Suprapubic skin (tissue), 4 donors: ENCODE data around the gene IGLON5. TPM values are rescaled to one million over a fixed set of nuclear protein-coding genes. Genes with fewer than 3 reads are reported as not detected.
A peak's percentile ranks its signal among the peaks of the same experiment; 100 is the strongest.

Experiments used
- DNase-seq, 2 donors: peaks; one replicate each; pipeline ENCODE4 v3.0.0-alpha.2; 2019; ENCODE audit warnings: low spot score in 2 of 2
- H3K27ac ChIP-seq: fragments of 200-600 bp; sonication (generic); one replicate; pipeline ENCODE4 v1.5.1; 2019
- H3K27me3 ChIP-seq: fragments of 200-600 bp; sonication (generic); one replicate; pipeline ENCODE4 v1.5.1; 2019
- H3K36me3 ChIP-seq: fragments of 200-600 bp; sonication (generic); one replicate; pipeline ENCODE4 v1.5.1; 2019
- H3K4me1 ChIP-seq: fragments of 200-600 bp; sonication (generic); one replicate; pipeline ENCODE4 v1.5.1; 2019
- H3K4me3 ChIP-seq: fragments of 200-600 bp; sonication (generic); one replicate; pipeline ENCODE4 v1.5.1; 2019; ENCODE audit warnings: mild to moderate bottlenecking
- H3K9me3 ChIP-seq: fragments of 200-600 bp; sonication (generic); one replicate; pipeline ENCODE4 v1.5.1; 2019
- CTCF ChIP-seq, 2 donors: fragments of 200-600 bp in 1 of 2; fragments of 450-650 bp in 1 of 2; sonication (generic) in 1 of 2; IDR thresholded peaks; one replicate each; pipeline ENCODE4 v1.5.1; 2016 to 2019; ENCODE audit warnings: antibody characterized with exemption in 2 of 2, mild to moderate bottlenecking in 1 of 2, moderate library complexity in 1 of 2
- EP300 ChIP-seq: sonication (generic); formaldehyde crosslinking; IDR thresholded peaks from one replicate; pipeline ENCODE4 v1.6.1; 2017; ENCODE audit warnings: antibody characterized with exemption
- POLR2A ChIP-seq, 2 donors: fragments of 450-650 bp; IDR thresholded peaks; one replicate each; pipeline ENCODE4 v1.6.1; 2017; ENCODE audit warnings: antibody characterized with exemption in 2 of 2, mild to moderate bottlenecking in 2 of 2, moderate library complexity in 2 of 2
- POLR2AphosphoS5 ChIP-seq, 3 donors: sonication (generic); formaldehyde crosslinking; IDR thresholded peaks; one replicate each; pipeline ENCODE4 v1.6.1; 2017; ENCODE audit warnings: antibody characterized with exemption in 3 of 3
- WGBS: methylation state at CpG from one replicate; pipeline ENCODE4 v1.1.5; 2018; 5-methylcytosine and 5-hydroxymethylcytosine counted together
- total RNA-seq, 4 donors: library from RNA; depleted of rRNA; stranded (reverse); fragments of >200 nt; gene quantifications; one replicate each; pipeline ENCODE4 v1.1.0, GENCODE V29; 2016

IGLON5 gene
- total RNA-seq, 4 donors from 2014 or later = 0.26 TPM; not detected in 3

GRCh38 chr19:51330366-51330765 lies 18.9 kb downstream of the IGLON5 start:
- no peaks in the 10 kb centered on the region for H3K9me3 ChIP-seq
- H3K36me3 ChIP-seq = no peaks in the 10 kb centered on the region
- WGBS = 100% methylated on average over 4 of the region's 4 CpGs
- no peak overlapping the region for H3K27ac ChIP-seq
- TF ChIP-seq EP300 (no peak), POLR2A (IDR thresholded peaks at IDR 0.05) (no peak), POLR2AphosphoS5 (IDR thresholded peaks at IDR 0.05) (no peak), CTCF (IDR thresholded peaks at IDR 0.05) (no peak)
- no peak for DNase-seq
- H3K4me1 ChIP-seq = peaks cover 14% of the 10 kb centered on the region
- H3K27me3 ChIP-seq = peaks cover 49% of the 10 kb centered on the region
- H3K4me3 ChIP-seq = no peak overlapping the region

- Histone ChIP-seq H3K27me3 (peaks cover 41% of the 10 kb centered on the region), H3K4me3 (no peak overlapping the region), H3K36me3 (no peaks in the 10 kb centered on the region), H3K9me3 (no peaks in the 10 kb centered on the region), H3K27ac (no peak overlapping the region), H3K4me1 (peaks cover 14% of the 10 kb centered on the region)
- TF ChIP-seq CTCF (IDR thresholded peaks at IDR 0.05) (no peak), EP300 (no peak), POLR2A (IDR thresholded peaks at IDR 0.05) (no peak), POLR2AphosphoS5 (IDR thresholded peaks at IDR 0.05) (no peak)
- 77% methylated on average over 3 of the region's 3 CpGs for WGBS
- DNase-seq = peak in 1 of 2 donors; percentile 5
Measured at GRCh38 chr19:51331193-51331592, 19.7 kb downstream of the IGLON5 start.

DNA sequence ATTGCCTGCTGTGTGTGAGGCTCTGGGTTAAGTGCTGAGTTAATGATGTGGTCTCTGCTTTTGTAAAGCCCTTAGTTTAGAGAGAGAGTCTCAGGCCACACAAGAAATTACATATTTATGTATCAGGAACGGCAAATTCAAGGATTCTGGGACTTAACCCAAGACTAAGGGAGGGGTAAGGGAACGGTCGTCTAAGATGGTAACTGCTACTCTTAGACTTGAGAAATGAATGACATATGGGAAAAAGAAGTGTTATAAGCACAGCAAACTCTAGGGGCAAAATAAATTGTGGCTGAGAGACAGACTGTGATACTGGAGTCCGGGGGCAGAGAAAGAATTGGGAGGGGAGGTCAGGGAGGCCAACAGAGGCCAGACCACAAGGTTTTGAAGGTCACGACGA lies 20.3 kb downstream of the IGLON5 start:
- H3K27ac ChIP-seq = no peak overlapping the region
- TF ChIP-seq POLR2A (IDR thresholded peaks at IDR 0.05) = no peak
- TF ChIP-seq CTCF (IDR thresholded peaks at IDR 0.05) = no peak
- TF ChIP-seq POLR2AphosphoS5 (IDR thresholded peaks at IDR 0.05) = no peak
- no peak for TF ChIP-seq EP300
- H3K9me3 ChIP-seq = no peaks in the 10 kb centered on the region
- no peaks in the 10 kb centered on the region for H3K36me3 ChIP-seq
- WGBS = 91% methylated on average over 6 of the region's 6 CpGs
- peaks cover 36% of the 10 kb centered on the region for H3K27me3 ChIP-seq
- H3K4me1 ChIP-seq = peaks cover 14% of the 10 kb centered on the region
- H3K4me3 ChIP-seq = no peak overlapping the region
- DNase-seq = no peak

DNA sequence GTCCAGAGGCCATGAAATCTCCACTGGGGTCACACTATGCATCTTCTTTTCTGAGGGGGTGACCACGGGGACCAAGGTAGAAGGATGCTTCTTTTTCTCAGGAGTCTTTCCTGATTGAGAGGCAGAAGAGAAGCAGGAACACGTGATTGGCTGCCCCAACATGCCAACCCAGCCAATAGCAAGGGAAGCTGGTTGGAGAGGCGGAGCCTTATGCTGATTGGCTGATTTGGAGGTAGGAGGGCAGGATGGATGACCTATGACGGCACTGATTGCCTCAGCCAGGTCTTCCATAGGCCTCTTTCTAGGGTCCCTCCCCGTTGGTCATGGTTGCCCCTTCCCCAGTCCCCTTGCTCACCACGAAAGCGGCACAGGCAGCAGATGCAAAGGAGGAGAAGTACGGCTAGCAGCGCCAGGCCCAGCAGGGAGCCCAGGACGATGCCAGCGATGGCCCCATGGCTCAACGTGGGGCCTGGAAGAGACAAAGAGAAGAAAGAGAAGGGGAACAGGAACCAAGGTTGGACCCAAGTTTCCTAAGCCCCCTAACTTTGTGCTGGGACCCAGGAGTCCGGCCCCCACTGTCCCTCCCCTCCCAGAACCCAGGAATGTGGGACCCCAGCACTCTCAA lies 22.5 kb downstream of the IGLON5 start:
- TF ChIP-seq POLR2AphosphoS5 (IDR thresholded peaks at IDR 0.05) (no peak), EP300 (no peak), CTCF (IDR thresholded peaks at IDR 0.05) (no peak), POLR2A (IDR thresholded peaks at IDR 0.05) (no peak)
- peaks cover 13% of the 10 kb centered on the region for H3K27me3 ChIP-seq

GRCh38 chr19:51337141-51337860 lies 25.9 kb downstream of the IGLON5 start:
- no peak for DNase-seq
- no peak for TF ChIP-seq CTCF (IDR thresholded peaks at IDR 0.05)
- no peak for TF ChIP-seq POLR2AphosphoS5 (IDR thresholded peaks at IDR 0.05)
- no peak for TF ChIP-seq EP300
- no peak for TF ChIP-seq POLR2A (IDR thresholded peaks at IDR 0.05)
- no peak overlapping the region for H3K4me3 ChIP-seq
- WGBS = 96% methylated on average over 6 of the region's 13 CpGs
- H3K36me3 ChIP-seq = no peaks in the 10 kb centered on the region
- no peak overlapping the region for H3K27ac ChIP-seq
- peaks cover 19% of the 10 kb centered on the region for H3K4me1 ChIP-seq
- no peaks in the 10 kb centered on the region for H3K9me3 ChIP-seq
- H3K27me3 ChIP-seq = no peaks in the 10 kb centered on the region

More for the DNA sequence above, 22.5 kb downstream of the IGLON5 start:
- no peak for DNase-seq
- Histone ChIP-seq H3K27ac (no peak overlapping the region), H3K4me1 (peaks cover 7% of the 10 kb centered on the region), H3K9me3 (no peaks in the 10 kb centered on the region), H3K4me3 (no peak overlapping the region), H3K36me3 (no peaks in the 10 kb centered on the region)
- WGBS = 88% methylated on average over 13 of the region's 13 CpGs
